A549 (cell line): ENCODE results near the gene EML4. TPM values are rescaled to one million over a fixed set of nuclear protein-coding genes. Genes with fewer than 3 reads are reported as not detected.

ENCODE experiments used
- ATAC-seq, 2 experiments: fragments of 200-7000 bp in 1 of 2; fragments of >200 bp in 1 of 2; cut with Nextera tagmentation in 1 of 2; cut with Tn5 transposase in 1 of 2; 3 replicates each; pipeline versions ENCODE4 v1.8.0 to v1.9.1; 2018 to 2020; ENCODE audit warnings: mild to moderate bottlenecking in 1 of 2, moderate library complexity in 1 of 2
- CTCF ChIA-PET: fragments of 300-600 bp; sonication (Branson Sonifier 250); formaldehyde crosslinking; extraction: SDS; loops from one replicate; lab custom pipeline; 2021; ENCODE audit warnings: antibody characterized with exemption, inconsistent platforms; lab: Yijun Ruan, JAX
- POLR2A ChIA-PET: fragments of 350-600 bp; formaldehyde crosslinking; extraction: SDS; loops from one replicate; lab custom pipeline; 2021; ENCODE audit warnings: antibody characterized with exemption, inconsistent platforms; lab: Yijun Ruan, JAX
- DNase-seq, 2 experiments: peaks; one replicate each; pipeline versions ENCODE4 v3.0.0 to v3.0.0-alpha.2; 2011 to 2016; ENCODE audit warnings: low read depth in 1 of 2, low spot score in 1 of 2
- FAIRE-seq: peaks from 2 replicates; lab custom pipeline; 2011; peaks lifted over from hg19 to GRCh38; lab: Jason Lieb, UNC
- H3K27ac ChIP-seq, 2 experiments: fragments of >200 bp; sonication (Bioruptor Twin); formaldehyde crosslinking; 3 replicates each; pipeline ENCODE4 v1.5.1; 2016 to 2017
- H3K4me1 ChIP-seq: fragments of >200 bp; sonication (Bioruptor Twin); formaldehyde crosslinking; 3 replicates; pipeline ENCODE4 v1.6.1; 2016
- H3K4me2 ChIP-seq: fragments of >200 bp; sonication (Bioruptor Twin); formaldehyde crosslinking; 3 replicates; pipeline ENCODE4 v1.6.1; 2016
- H3K4me3 ChIP-seq: fragments of >200 bp; sonication (Bioruptor Twin); formaldehyde crosslinking; 3 replicates; pipeline ENCODE4 v1.5.1; 2016
- H3K9me3 ChIP-seq: fragments of >200 bp; sonication (Bioruptor Twin); formaldehyde crosslinking; 3 replicates; pipeline ENCODE4 v1.6.1; 2016
- ATOH8 ChIP-seq: fragments of 250-450 bp; sonication (Bioruptor Pico); IDR thresholded peaks from 2 replicates; pipeline ENCODE4 v1.5.0; 2020; ENCODE audit warnings: low read depth, mild to moderate bottlenecking, moderate library complexity
- CEBPB ChIP-seq, 2 experiments: fragments of >200 bp in 1 of 2; sonication (Bioruptor Twin) in 1 of 2; formaldehyde crosslinking in 1 of 2; IDR thresholded peaks; 2 replicates each; pipeline ENCODE4 v1.6.1; 2012 to 2016
- CHD2 ChIP-seq: fragments of 150-350 bp; IDR thresholded peaks from 2 replicates; pipeline ENCODE4 v1.6.1; 2014; ENCODE audit warnings: low read length; ENCODE audit not compliant: partially characterized antibody
- CTCF ChIP-seq: fragments of >200 bp; sonication (Bioruptor Twin); formaldehyde crosslinking; IDR thresholded peaks from 3 replicates; pipeline ENCODE4 v1.5.1; 2016
- E2F6 ChIP-seq: IDR thresholded peaks from 2 replicates; pipeline ENCODE4 v1.6.1; 2012; ENCODE audit warnings: low read depth, borderline replicate concordance
- EHF ChIP-seq: fragments of 250-450 bp; sonication (Bioruptor Pico); IDR thresholded peaks from 2 replicates; pipeline ENCODE4 v1.5.0; 2020; ENCODE audit warnings: mild to moderate bottlenecking
- ELK1 ChIP-seq: fragments of 150-350 bp; IDR thresholded peaks from 2 replicates; pipeline ENCODE4 v1.6.1; 2014; ENCODE audit warnings: low read depth, mild to moderate bottlenecking, low read length
- ESRRA ChIP-seq: fragments of 150-350 bp; IDR thresholded peaks from 2 replicates; pipeline ENCODE4 v1.6.1; 2014; ENCODE audit warnings: mild to moderate bottlenecking, low read length, borderline replicate concordance
- HOXA7 ChIP-seq: fragments of 250-450 bp; sonication (Bioruptor Pico); IDR thresholded peaks from 2 replicates; pipeline ENCODE4 v1.5.0; 2020; ENCODE audit warnings: mild to moderate bottlenecking, moderate library complexity
- KDM5A ChIP-seq: fragments of 200-600 bp; sonication (generic); IDR thresholded peaks from 2 replicates; pipeline ENCODE4 v1.6.1; 2016; ENCODE audit warnings: antibody characterized with exemption, mild to moderate bottlenecking
- MAX ChIP-seq: IDR thresholded peaks from 2 replicates; pipeline ENCODE4 v1.6.1; 2012
- MAZ ChIP-seq: fragments of 150-350 bp; IDR thresholded peaks from 2 replicates; pipeline ENCODE4 v1.6.1; 2014; ENCODE audit warnings: antibody characterized with exemption, low read depth, low read length, borderline replicate concordance
- MYC ChIP-seq: IDR thresholded peaks from 2 replicates; pipeline ENCODE4 v1.6.1; 2012; ENCODE audit warnings: mild to moderate bottlenecking, inconsistent platforms, low read length, improper control_type of control experiment, borderline replicate concordance
- NFE2L2 ChIP-seq: fragments of 150-350 bp; conservative IDR thresholded peaks from 2 replicates; pipeline ENCODE4 v1.6.1; 2014; ENCODE audit warnings: low read length
- NR3C1 ChIP-seq: fragments of >200 bp; sonication (Bioruptor Twin); formaldehyde crosslinking; IDR thresholded peaks from 3 replicates; pipeline ENCODE4 v1.6.1; 2017
- PBX3 ChIP-seq: IDR thresholded peaks from 2 replicates; pipeline ENCODE4 v1.6.1; 2012
- POLR2A ChIP-seq: IDR thresholded peaks from 2 replicates; pipeline ENCODE4 v1.6.1; 2012; ENCODE audit warnings: mild to moderate bottlenecking, low read length
- POLR2AphosphoS2 ChIP-seq: conservative IDR thresholded peaks from 2 replicates; pipeline ENCODE4 v1.6.1; 2012; ENCODE audit warnings: low read length, improper control_type of control experiment, inconsistent platforms
- RAD21 ChIP-seq, 2 experiments: fragments of >200 bp in 1 of 2; sonication (Bioruptor Twin) in 1 of 2; formaldehyde crosslinking in 1 of 2; IDR thresholded peaks in 1 of 2; conservative IDR thresholded peaks in 1 of 2; 2 replicates in 1 of 2; 3 replicates in 1 of 2; pipeline ENCODE4 v1.6.1; 2012 to 2018; ENCODE audit warnings: inconsistent platforms in 1 of 2
- RARB ChIP-seq: fragments of 250-450 bp; sonication (Bioruptor Pico); IDR thresholded peaks from 2 replicates; pipeline ENCODE4 v1.8.0; 2021; ENCODE audit warnings: mild to moderate bottlenecking, moderate library complexity
- RNF2 ChIP-seq: fragments of 200-600 bp; sonication (generic); IDR thresholded peaks from 2 replicates; pipeline ENCODE4 v1.6.1; 2016; ENCODE audit warnings: low read depth, mild to moderate bottlenecking, antibody characterized with exemption, moderate library complexity, borderline replicate concordance
- SMC3 ChIP-seq: fragments of >200 bp; sonication (Bioruptor Twin); formaldehyde crosslinking; IDR thresholded peaks from 3 replicates; pipeline ENCODE4 v1.6.1; 2018; ENCODE audit warnings: inconsistent platforms
- SREBF2 ChIP-seq: fragments of 450-650 bp; IDR thresholded peaks from 2 replicates; pipeline ENCODE4 v1.6.1; 2014; ENCODE audit warnings: mild to moderate bottlenecking, moderate library complexity
- TP53 ChIP-seq: fragments of 250-450 bp; sonication (Bioruptor Pico); IDR thresholded peaks from 2 replicates; pipeline ENCODE4 v1.5.0; 2021; ENCODE audit warnings: mild to moderate bottlenecking, moderate library complexity
- ZC3H11A ChIP-seq: fragments of 450-650 bp; IDR thresholded peaks from 2 replicates; pipeline ENCODE4 v1.6.1; 2014; ENCODE audit warnings: antibody characterized with exemption, mild to moderate bottlenecking
- ZSCAN20 ChIP-seq: fragments of 250-450 bp; sonication (Bioruptor Pico); IDR thresholded peaks from 2 replicates; pipeline ENCODE4 v1.8.0; 2022; ENCODE audit warnings: mild to moderate bottlenecking, moderate library complexity
- WGBS: methylation state at CpG from one replicate; pipeline ENCODE4 v1.1.6; 2017; ENCODE audit errors: missing lambda C conversion rate; 5-methylcytosine and 5-hydroxymethylcytosine counted together
- polyA plus RNA-seq, 4 experiments: library from polyadenylated mRNA; depleted of rRNA in 3 of 4; stranded (reverse); fragments of >200 nt; fragmentation: RNase III in 1 of 4; extraction: RNeasy Plus Mini Kit Qiagen cat#74134 plus additional on column Dnase treatment in 1 of 4; gene quantifications; 2 replicates in 3 of 4; 3 replicates in 1 of 4; pipeline ENCODE4 v1.2.3, GENCODE V29; 2011 to 2017

The EML4 gene
- polyA plus RNA-seq, 2 of the 4 experiments (the other 2 are of a cell fraction) = 34.6 to 130 TPM

- ChIA-PET POLR2A (interaction anchor here (1.0 kb wide), 1 partner anchor 27 kb away, joined by 6 read pairs; the partner anchor contains the start of gene EML4), CTCF (interaction anchor here (0.6 to 3.2 kb wide), 16 partner anchors 29 to 342 kb away, joined by 3 to 35 read pairs (median 4); no protein-coding TSS in a partner anchor)
- DNase-seq (no peak), ATAC-seq (no peak), FAIRE-seq (no peak)
- WGBS = 87% methylated on average over 2 of the region's 2 CpGs
- H3K27ac ChIP-seq = peak overlapping the region; percentile 36 to 50; a peak in 4 of 6 replicates
- H3K4me1 ChIP-seq = peaks cover 70% of the 10 kb centered on the region
- no peaks in the 10 kb centered on the region for H3K9me3 ChIP-seq
- TF ChIP-seq MYC = no peak
- no peak for TF ChIP-seq TP53
- TF ChIP-seq RARB (CRISPR knock-in tag) = no peak
- no peak for TF ChIP-seq EHF
- no peak for TF ChIP-seq RAD21 (conservative IDR thresholded peaks at IDR 0.05 in 1 of 2, IDR thresholded peaks at IDR 0.05 in 1 of 2)
- no peak for TF ChIP-seq ATOH8 (CRISPR knock-in tag)
- TF ChIP-seq POLR2AphosphoS2 = no peak
- no peak for TF ChIP-seq MAZ
- TF ChIP-seq ZC3H11A = no peak
- TF ChIP-seq ESRRA = no peak
- no peak for TF ChIP-seq E2F6
- TF ChIP-seq NFE2L2 = no peak
- TF ChIP-seq CEBPB (IDR thresholded peaks at IDR 0.05) = no peak
- TF ChIP-seq NR3C1 = no peak
- TF ChIP-seq PBX3 = no peak
- TF ChIP-seq CHD2 = no peak
- TF ChIP-seq HOXA7 (CRISPR knock-in tag) = no peak
- TF ChIP-seq SREBF2 = no peak
- no peak for TF ChIP-seq KDM5A
- no peak overlapping the region; the same call in 2 of the 3 replicates for H3K4me3 ChIP-seq
- peak overlapping the region; percentile 77 for H3K4me2 ChIP-seq
Measured at GRCh38 chr2:42196070-42196402, 26.9 kb downstream of the EML4 start.

GRCh38 chr2:42196403-42197267 is 27.5 kb downstream of the EML4 start:
- ATAC-seq (peak; percentile 64 to 79; a peak in 5 of 6 replicates), FAIRE-seq (peak; percentile 70), DNase-seq (peak; percentile 46 to 74)
- Histone ChIP-seq H3K9me3 (no peaks in the 10 kb centered on the region), H3K4me2 (peak overlapping the region; percentile 77), H3K4me3 (no peak overlapping the region), H3K4me1 (peaks cover 64% of the 10 kb centered on the region), H3K27ac (peak overlapping the region; percentile 36 to 50; a peak in 5 of 6 replicates)
- ChIA-PET POLR2A (interaction anchor here (1.0 kb wide), 1 partner anchor 28 kb away, joined by 6 read pairs; the partner anchor contains the start of gene EML4), CTCF (interaction anchor here (0.6 to 3.2 kb wide), 16 partner anchors 30 to 343 kb away, joined by 3 to 35 read pairs (median 4); no protein-coding TSS in a partner anchor)
- no peak for TF ChIP-seq RNF2
- no peak for TF ChIP-seq NR3C1
- no peak for TF ChIP-seq ELK1
- no peak for TF ChIP-seq ZSCAN20 (CRISPR knock-in tag)
- peak; percentile 80 to 87 for TF ChIP-seq RAD21 (conservative IDR thresholded peaks at IDR 0.05 in 1 of 2, IDR thresholded peaks at IDR 0.05 in 1 of 2)
- no peak for TF ChIP-seq MAX
- no peak for TF ChIP-seq KDM5A
- TF ChIP-seq SMC3 = peak; percentile 84
- peak; percentile 81 for TF ChIP-seq CTCF
- no peak for TF ChIP-seq POLR2A
- WGBS = 83% methylated on average over 9 of the region's 9 CpGs
